Measurements from ENCODE around the gene MALRD1.

Gene MALRD1

GRCh38 chr10:19048489-19048888, at the start of gene MALRD1:
Gene MALRD1 (plus strand): TSS chr10:19048801. CDS start chr10:19048939, 138 bp downstream.
- DNase-seq = no peak

GRCh38 chr10:19003341-19003740, 45.3 kb upstream of the MALRD1 start:
- no peak for DNase-seq

GRCh38 chr10:19012111-19012510, 36.5 kb upstream of the MALRD1 start:
- DNase-seq = no peak

- DNase-seq = no peak
These were observed 34.6 kb upstream of the MALRD1 start for GRCh38 chr10:19014034-19014433.

- no peak for DNase-seq
These were observed 34.1 kb upstream of the MALRD1 start for GRCh38 chr10:19014498-19014897.

- DNase-seq = no peak
These were observed 31.3 kb upstream of the MALRD1 start for GRCh38 chr10:19017116-19017890.

GRCh38 chr10:19021162-19021561, 27.4 kb upstream of the MALRD1 start:
- DNase-seq = no peak

- DNase-seq = no peak
These were observed 24.0 kb upstream of the MALRD1 start for GRCh38 chr10:19024611-19025010.

- no peak for DNase-seq
These were observed 16.8 kb upstream of the MALRD1 start for GRCh38 chr10:19031763-19032162.

- DNase-seq = no peak
These were observed 14.9 kb upstream of the MALRD1 start for GRCh38 chr10:19033741-19034140.

GRCh38 chr10:19041171-19041570, 7.4 kb upstream of the MALRD1 start:
- DNase-seq = no peak

GRCh38 chr10:19043431-19043830, 5.2 kb upstream of the MALRD1 start:
- DNase-seq = no peak

GRCh38 chr10:19046679-19047078, 1.9 kb upstream of the MALRD1 start:
- no peak for DNase-seq

GRCh38 chr10:19048891-19049290, 290 bp downstream of the MALRD1 start:
- DNase-seq = no peak

GRCh38 chr10:19049567-19049966, 966 bp downstream of the MALRD1 start:
- no peak for DNase-seq

GRCh38 chr10:19054289-19054835, 5.8 kb downstream of the MALRD1 start:
- no peak for DNase-seq

GRCh38 chr10:19058046-19058445, 9.4 kb downstream of the MALRD1 start:
- no peak for DNase-seq

- no peak for DNase-seq
These were observed 15.4 kb downstream of the MALRD1 start for GRCh38 chr10:19063986-19064385.

GRCh38 chr10:19071946-19072345, 23.3 kb downstream of the MALRD1 start:
- no peak for DNase-seq

GRCh38 chr10:19077276-19077675, 28.7 kb downstream of the MALRD1 start:
- DNase-seq = no peak

- no peak for DNase-seq
These were observed 48.0 kb downstream of the MALRD1 start for GRCh38 chr10:19096501-19097073.

- DNase-seq = no peak
These were observed 48.5 kb downstream of the MALRD1 start for GRCh38 chr10:19097151-19097550.

GRCh38 chr10:19098803-19099202, 50.2 kb downstream of the MALRD1 start:
- no peak for DNase-seq

- no peak for DNase-seq
These were observed 58.8 kb downstream of the MALRD1 start for GRCh38 chr10:19107406-19107805.

Measured in activated CD8-positive, alpha-beta memory T cell treated with anti-CD3 and anti-CD28 coated beads for 24 hours (primary cell).